CD4-positive, alpha-beta T cell treated with Interleukin-6 at 100 ng/mL for 8 hours (primary cell): ENCODE results near the gene HK2.
"Not testable (repeated sequence)": the region's sequence is repeated elsewhere in the genome, so short reads cannot be mapped to it uniquely, and the experiment has no call there.

Experiments
- DNase-seq: peaks from one replicate; pipeline ENCODE4 v3.0.0-alpha.2; 2020; ENCODE audit warnings: mixed read lengths, low spot score

The HK2 gene

DNA sequence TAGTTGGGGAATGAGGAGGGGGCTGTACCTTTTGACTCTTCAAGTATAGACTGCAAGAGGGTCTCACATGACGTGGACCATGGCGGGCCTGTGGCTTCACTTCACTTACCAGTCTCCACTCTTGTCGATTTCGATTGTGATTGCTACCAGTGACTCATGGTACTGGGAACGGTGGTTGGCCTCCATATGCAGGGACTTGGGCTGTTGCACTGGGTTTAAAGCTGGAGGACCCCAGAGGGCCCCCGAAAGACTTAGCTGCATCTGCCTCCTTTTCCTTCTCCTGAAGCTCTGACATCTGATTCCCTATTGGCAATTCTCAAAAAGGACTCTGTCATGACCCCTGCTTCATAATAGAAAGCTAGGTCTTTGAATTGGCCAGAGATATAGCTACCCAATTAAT, 43.4 kb downstream of the HK2 start:
- DNase-seq, result no peak

DNA sequence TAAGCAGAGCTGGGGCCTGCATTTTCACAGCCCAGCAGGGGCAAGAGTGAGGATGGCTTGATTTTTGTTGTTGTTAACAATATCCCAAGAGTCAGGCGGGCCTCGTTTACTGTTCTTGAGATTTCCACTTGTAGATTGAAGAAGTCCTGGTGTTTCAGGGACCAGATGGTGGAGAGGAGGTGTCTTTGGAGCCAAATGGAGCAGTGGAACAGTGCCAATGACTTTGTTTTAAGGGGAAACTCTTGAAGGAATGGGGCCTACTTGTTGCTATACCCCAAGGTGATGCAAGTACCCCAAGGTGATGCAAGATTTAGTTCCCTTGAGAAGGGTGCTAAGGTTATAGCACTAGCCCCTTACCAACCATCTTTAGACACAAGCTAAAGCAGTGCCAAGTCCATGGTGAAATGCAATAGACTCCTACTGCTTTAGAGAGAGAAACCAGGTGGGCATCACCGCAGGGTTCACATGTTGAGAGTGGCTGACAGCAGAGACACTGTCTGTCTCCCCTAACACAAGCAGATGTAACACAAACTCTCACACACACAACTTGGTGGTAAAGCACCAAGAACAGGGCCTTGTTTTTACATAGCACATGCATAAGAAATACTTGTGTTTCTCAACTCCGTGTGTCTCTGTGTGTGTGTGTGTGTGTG, 44.0 kb downstream of the HK2 start:
- DNase-seq, result no peak

DNA sequence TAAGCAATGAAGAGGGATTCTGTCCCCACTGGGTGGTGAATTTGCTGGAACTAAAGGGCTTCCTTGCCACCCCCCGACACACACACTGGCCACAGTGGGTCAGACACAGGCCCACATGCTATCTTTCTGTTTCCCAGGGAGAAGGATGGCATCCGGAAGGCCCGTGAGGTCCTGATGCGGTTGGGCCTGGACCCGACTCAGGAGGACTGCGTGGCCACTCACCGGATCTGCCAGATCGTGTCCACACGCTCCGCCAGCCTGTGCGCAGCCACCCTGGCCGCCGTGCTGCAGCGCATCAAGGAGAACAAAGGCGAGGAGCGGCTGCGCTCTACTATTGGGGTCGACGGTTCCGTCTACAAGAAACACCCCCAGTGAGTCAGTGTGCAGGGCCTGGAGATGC, 44.6 kb downstream of the HK2 start:
- no peak for DNase-seq

DNA sequence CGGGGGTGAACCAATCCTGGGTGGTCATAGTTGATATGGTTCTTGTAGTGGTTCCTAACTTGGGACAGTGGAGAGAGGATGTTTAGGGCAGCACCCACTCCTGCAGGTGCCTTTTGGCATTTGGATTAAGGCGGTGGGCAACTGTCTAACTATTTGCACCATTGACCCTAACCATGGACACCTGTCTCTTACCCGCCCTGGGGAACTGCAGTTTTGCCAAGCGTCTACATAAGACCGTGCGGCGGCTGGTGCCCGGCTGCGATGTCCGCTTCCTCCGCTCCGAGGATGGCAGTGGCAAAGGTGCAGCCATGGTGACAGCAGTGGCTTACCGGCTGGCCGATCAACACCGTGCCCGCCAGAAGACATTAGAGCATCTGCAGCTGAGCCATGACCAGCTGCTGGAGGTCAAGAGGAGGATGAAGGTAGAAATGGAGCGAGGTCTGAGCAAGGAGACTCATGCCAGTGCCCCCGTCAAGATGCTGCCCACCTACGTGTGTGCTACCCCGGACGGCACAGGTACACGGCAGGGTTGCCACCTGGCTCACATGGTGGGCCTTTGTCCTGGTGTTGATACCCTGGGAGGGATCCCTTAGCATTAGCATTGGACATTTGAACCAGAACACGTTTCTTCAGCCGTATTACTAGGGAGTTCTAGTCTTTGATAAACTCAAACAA, 46.3 kb downstream of the HK2 start:
- DNase-seq, result no peak

DNA sequence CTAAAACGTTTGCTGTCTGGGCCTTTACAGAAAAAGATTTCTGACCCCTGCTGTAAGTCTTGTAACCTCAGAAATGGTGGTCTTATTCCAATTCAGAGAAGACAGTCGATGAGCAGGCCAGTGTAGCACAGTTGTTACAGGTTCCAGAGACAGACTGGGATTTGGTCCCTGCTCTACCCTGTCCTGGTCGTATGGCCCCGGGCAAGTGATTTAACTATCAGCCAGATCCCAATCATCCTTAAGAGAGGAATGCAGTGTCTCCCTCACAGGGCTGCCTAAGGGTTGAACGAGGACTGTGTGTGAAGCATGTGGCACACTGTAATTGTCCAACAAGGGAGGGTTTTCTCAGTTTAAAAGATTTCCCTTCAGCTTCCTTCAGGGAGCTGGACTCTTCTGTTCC, 47.2 kb downstream of the HK2 start:
- DNase-seq, result no peak

DNA sequence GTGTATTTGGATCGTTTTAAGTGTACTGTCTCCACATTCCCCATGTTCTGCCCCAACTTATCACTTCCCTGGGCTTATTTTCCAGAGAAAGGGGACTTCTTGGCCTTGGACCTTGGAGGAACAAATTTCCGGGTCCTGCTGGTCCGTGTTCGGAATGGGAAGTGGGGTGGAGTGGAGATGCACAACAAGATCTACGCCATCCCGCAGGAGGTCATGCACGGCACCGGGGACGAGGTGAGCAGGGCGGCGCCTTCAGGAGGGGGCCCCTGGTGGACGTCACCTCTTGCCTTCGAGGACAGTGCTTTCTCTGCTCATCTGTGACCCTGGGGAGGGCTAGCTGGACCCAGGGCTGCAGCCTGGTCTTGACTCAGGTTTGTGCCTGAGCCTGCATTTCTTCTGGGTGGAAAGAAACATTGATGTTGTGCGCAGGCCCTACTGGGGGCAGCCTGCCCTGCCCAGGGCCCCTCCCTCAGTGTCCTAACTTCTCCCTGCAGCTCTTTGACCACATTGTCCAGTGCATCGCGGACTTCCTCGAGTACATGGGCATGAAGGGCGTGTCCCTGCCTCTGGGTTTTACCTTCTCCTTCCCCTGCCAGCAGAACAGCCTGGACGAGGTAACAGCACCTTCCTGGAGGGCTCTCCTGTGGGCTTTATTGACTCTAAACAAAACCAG, 47.8 kb downstream of the HK2 start:
- DNase-seq, result no peak

DNA sequence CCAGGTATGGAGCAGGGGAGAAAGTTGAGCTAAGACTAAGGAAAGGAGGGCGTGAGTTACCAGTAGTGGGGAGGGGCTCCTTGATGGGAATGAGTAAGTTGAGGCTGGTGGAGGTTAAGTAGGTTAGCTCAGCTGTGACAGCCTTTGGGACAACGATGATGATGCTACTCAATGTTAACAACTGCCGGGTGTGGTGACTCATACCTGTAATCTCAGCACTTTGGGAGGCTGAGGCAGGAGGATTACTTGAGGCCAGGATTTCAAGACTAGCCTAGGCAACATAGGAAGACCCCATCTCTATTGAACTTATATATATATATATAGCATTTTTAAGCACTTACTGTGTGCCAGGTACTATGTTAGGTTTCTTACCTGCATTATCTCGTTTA, 48.4 kb downstream of the HK2 start:
- no peak for DNase-seq

DNA sequence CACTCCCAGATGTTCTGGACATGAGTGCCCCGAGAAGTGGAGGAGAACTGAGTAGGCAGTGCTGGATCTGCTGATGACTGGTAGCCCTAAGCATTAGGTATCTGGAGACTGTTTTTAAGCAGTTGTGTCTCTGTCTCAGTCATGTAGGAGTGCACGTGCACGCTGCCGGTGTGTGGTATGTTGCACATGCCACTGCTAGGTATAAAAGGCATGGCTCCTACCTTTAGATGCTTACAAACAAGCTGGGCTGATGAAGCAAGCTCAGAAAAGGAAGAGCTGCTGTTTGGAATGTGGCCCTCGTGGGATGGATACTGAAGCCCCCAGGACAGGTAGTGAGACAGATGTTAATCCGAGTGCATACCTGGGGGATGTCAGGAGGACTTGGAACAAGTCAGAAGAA, 49.1 kb downstream of the HK2 start:
- no peak for DNase-seq

DNA sequence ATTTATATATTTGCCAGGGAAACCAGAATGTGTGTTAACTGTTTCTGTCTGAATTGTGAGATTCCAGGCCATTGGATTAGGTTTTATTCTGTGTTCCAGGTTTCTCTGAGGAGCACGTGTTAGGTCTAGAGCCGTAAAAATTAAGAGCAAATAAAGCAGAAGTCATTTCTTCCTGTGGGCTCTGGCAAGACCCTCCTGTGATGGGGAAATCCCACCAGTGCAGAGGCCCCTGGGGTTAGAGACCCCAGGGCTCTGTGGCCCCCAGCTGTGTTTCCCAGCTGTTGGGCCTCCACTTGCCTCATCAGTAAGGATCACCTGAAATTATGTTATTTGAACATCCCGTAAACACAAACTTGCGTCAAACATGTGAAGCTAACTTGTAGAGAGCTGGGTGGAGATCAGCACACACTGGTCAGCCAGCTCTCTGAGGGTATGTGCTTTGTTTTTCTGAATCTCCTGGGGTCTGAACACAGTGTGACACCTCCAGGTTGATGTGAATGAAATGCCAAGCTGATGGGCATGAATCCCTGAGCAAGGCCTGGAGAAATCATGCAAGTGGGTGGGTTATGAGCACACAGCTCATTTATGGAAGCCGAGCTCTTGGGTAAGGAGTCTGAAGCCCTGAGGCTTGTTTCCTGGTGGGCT, 50.3 kb downstream of the HK2 start:
- no peak for DNase-seq

DNA sequence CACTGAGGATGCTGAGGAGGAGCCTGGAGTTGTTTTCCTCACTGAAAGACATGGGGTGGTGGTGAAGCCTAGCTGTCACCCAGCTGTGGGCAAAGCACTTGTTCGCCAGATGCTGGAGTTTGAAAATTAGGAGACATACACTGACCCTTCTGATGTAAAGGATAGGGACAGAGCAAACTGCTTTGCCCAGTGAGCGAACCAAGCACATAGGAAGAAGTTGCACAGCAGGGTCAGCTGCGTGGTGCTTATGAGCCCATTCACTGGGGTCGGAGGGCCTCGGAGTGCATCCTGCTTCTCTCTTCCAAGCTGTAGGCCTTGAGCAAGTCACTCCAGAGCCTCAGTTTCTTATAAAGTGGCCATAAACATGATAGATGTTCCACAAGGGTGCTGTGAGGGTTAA, 50.9 kb downstream of the HK2 start:
- DNase-seq, result no peak

DNA sequence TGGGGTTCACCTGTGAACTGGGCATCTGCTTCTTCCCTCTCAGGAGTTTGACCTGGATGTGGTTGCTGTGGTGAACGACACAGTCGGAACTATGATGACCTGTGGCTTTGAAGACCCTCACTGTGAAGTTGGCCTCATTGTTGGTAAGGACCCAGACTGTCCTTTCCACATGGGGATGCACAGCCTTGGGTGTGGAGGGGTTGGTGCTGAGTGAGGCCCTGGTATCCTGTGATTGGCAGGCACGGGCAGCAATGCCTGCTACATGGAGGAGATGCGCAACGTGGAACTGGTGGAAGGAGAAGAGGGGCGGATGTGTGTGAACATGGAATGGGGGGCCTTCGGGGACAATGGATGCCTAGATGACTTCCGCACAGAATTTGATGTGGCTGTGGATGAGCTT, 52.3 kb downstream of the HK2 start:
- no peak for DNase-seq

DNA sequence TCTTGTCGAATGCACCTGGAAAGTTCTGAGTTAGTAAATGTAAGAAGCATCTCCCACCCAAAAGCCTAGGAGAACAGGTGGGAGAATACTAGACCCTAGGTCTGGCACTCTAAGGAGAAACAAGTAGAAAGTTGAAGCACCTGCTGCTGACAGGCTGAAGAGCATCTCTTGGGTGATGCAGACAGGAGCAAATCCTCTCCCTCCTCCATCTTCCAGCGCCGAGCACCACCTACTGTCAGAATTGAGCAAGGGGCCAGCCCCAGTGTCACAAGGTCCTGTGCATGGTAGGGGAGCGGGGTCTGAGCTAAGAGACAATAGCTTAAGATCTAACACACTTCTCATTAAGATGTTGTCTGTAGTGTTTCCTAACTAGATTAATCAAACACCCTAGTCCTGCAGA, 52.9 kb downstream of the HK2 start:
- no peak for DNase-seq

DNA sequence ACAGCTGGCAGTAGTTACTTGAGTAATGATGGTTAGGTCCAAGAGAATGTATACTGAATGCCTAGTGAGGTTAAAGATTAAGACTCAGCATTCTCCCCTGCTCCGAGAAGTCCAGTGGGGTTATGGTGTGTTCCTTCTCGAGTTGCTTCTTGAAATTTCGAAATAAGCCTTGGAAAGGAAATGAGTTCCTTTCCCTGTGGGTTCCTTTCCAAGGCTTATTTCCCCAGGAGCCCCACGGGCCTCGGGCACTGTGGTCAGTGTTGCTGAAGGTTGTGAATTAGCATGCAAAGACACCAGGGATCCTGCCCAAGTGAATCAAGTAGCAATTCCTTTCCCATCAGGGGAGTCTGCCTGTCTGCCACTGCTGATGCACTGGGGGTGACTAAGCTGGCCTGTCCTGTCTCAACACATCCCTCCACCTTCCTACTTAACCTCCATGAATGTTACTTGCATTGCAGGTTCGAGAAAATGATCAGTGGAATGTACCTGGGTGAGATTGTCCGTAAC, 53.6 kb downstream of the HK2 start:
- DNase-seq, result no peak

DNA sequence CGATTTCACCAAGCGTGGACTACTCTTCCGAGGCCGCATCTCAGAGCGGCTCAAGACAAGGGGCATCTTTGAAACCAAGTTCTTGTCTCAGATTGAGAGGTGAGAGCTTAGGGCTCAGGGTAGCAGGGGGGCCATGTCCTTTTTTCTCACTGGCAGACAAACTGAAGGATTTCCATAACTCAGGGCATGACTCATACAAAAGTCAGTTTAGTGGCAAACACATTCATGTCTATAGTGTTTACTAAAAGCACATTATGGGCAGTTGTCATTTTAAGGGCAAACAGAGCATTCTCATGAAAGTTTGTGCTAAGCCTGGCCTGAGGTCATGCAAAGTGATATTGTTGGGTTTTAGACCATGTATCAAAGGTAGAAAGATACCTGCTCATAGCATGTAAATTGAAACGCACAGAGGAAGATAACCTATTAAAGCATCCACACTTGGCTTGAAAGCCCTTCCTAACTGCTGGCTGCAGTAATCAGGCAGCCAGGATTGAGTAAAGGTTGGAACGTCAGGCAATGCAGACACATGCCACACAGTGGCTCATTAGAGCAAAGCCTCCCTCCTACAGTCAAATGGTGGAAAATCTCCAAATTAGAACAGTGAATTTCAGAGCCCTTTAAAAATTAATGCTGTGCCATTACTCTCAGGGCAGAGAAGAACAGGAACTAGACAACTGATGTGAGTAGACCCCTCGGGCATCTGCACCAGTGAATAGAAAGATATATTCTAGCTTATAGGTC, 54.2 kb downstream of the HK2 start:
- DNase-seq, result no peak

DNA sequence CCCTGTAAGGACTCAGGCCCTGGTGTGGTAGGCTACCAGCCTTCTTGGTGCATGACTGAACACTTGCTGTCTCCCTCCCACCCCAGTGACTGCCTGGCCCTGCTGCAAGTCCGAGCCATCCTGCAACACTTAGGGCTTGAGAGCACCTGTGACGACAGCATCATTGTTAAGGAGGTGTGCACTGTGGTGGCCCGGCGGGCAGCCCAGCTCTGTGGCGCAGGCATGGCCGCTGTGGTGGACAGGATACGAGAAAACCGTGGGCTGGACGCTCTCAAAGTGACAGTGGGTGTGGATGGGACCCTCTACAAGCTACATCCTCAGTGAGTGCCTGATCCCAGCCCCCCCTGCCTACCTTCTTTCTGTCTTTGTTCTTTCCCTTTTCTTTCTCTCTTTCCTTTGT, 55.2 kb downstream of the HK2 start:
- no peak for DNase-seq

DNA sequence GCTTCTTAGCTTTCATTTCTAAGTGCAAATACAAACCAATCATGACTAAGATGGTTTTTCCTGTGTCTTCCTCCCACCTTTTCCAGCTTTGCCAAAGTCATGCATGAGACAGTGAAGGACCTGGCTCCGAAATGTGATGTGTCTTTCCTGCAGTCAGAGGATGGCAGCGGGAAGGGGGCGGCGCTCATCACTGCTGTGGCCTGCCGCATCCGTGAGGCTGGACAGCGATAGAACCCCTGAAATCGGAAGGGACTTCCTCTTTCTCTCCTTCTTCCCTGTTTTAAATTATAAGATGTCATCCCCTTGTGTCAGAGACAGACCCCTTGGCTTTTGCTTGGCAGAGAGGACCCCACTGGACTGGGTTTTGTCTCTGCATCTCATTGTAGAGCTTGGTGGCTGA, 56.8 kb downstream of the HK2 start:
- DNase-seq, result no peak

DNA sequence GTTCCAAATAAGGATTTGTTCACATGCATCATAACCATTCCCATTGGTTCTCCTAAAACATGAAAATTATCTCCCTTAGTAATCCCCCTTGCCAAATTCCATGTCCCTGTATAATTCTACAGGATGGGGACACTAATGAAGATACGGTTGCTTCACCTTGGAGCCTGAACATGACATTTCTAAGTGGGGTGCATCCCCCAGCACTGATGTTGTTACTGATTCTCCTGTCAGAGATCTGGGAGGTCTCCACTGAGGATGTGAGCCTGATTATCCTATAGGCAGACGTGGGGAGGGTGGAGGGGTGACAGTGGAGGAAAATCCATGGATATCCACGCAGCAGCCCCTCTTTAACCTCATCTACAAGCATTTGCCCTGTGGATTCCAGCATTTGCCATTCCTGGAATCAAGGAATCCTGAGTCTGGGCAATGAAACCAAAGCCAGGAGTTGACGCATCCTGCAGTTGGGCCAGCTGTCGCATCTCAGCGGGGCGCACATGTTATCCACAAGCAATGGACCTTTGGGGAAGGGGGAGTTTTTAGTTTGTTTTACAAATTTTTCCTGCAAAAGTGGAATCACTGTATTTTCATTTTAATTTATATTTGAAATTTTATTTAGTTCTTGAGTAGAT, 57.3 kb downstream of the HK2 start:
- DNase-seq, result no peak

DNA sequence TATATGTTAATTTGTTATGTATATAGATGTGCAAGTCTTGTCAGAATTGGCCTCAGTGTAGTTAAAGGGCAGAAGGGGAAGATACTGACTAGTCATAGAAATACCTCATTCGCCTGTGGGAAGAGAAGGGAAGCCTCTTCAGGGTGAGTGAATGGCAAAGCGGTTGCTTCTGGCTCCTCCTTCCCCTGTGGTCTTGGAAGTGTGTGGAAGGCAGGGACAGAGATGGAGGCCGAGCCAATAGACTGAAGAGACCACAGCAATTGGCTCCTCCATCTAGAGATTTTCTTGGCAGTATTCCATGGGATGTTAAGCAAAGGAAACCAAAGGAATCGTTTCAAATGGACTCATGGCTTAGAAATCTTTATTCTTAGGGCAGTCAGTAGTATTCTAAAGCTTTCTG, 57.9 kb downstream of the HK2 start:
- DNase-seq, result not testable (repeated sequence)

DNA sequence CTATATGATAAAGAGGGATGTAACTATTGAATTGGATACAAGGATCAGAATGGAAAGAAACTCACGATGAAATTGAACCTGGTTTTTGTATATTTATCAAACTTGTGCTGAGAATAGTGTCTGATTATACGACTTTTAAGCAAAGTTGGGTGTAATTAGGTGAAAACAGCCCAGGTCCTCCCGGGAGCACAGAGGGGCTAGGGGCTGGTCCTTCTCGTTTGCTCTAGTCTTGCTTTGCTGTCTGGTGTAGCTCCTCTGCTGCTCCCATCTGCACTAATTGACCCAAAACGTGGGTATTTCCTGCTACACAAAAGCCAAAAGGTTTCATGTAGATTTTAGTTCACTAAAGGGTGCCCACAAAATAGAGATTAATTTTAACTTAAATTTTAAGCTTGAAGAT, 58.7 kb downstream of the HK2 start:
- DNase-seq, result no peak

DNA sequence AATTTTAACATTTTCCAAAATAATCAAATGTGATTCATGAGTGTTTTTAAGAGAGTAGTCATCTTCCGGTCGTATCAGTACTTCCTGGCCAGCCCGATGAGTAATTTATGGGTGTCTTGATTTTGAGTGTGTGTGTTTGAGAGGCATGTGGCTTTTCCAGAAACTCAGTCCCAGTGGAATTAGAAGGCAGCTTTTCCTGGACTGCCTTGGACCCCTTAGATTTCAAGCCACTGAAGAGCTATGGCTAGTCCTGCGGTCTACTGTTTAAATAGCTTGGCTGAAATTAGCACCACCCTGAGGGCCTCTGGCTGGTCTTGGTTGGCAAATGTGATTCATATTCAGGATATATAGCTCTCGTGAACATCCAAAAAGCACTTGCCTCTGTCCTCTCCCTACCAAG, 59.4 kb downstream of the HK2 start:
- no peak for DNase-seq

DNA sequence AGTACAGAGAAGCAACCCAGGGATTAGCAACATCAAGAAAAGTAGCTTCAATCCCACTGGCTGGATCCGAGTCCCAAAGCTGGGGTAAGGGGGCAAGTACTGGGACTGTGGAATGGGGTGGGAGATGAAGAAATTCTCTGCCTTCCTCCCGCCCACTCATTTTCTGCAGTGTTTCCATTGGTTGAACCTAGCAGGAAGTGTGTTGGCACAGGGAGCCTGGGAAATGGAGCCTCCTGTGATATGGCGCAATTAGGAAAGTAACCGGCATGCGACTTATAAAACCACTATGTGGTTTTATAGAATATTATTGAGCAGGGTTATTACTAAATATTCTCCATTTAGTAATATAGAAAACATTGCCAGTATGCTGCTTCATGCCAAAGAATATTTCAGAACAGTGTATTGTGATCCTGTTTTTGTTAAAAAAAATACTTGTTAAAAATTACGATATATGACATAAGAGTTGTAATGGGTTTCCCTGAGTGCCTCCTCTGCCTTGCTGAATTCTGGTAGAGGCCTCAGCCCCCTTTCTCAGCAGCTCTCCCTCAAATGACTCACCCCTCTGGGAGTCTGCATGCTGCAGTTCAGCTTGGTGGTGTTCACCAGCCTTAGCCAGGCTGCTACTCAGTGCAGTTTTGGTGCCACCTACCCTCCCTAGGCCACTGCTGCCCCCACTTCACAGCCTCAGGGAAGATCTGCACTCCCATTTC, 60.5 kb downstream of the HK2 start:
- no peak for DNase-seq
